C4-2B (cell line): ENCODE measurements around the gene P2RY8.

ENCODE experiments used
- CTCF ChIP-seq: fragments of 450-650 bp; conservative IDR thresholded peaks from 2 replicates; pipeline ENCODE4 v1.5.1; 2017; ENCODE audit warnings: mild to moderate bottlenecking
- ZFX ChIP-seq: fragments of 450-650 bp; IDR thresholded peaks from 2 replicates; pipeline ENCODE4 v1.6.1; 2017

- TF ChIP-seq CTCF: no peak
- no peak for TF ChIP-seq ZFX
Observed at GRCh38 chrX:1545776-1546408, 8.9 kb upstream of the P2RY8 start.
